Loucy (cell line): Measurements from ENCODE around the gene KRT38.

ENCODE experiments used
- CTCF ChIP-seq: fragments of 200-600 bp; sonication (generic); conservative IDR thresholded peaks from 2 replicates; pipeline ENCODE4 v1.5.1; 2014; ENCODE audit warnings: mild to moderate bottlenecking, antibody characterized with exemption, low read length
- EZH2phosphoT487 ChIP-seq: fragments of 200-600 bp; IDR thresholded peaks from 2 replicates; pipeline ENCODE4 v1.6.1; 2018; ENCODE audit warnings: antibody characterized with exemption, mild to moderate bottlenecking, moderate library complexity, borderline replicate concordance

- no peak for TF ChIP-seq EZH2phosphoT487
- no peak for TF ChIP-seq CTCF
Measured at GRCh38 chr17:41439375-41439774, 1.4 kb downstream of the KRT38 start.
